Skin of body (tissue), 2 donors: ENCODE measurements around the gene DPH7. TPM values are rescaled to one million over a fixed set of nuclear protein-coding genes. Genes with fewer than 3 reads are reported as not detected.
"Not testable (repeated sequence)": the region's sequence is repeated elsewhere in the genome, so short reads cannot be mapped to it uniquely, and the experiment has no call there.

Experiments used
- DNase-seq: peaks from one replicate; lab custom pipeline; 2025; lab: John Stamatoyannopoulos, UW
- total RNA-seq: library from RNA; depleted of rRNA; stranded (reverse); fragments of >200 nt; gene quantifications from one replicate; pipeline ENCODE4 v1.2.3, GENCODE V29; 2014

The DPH7 gene
- total RNA-seq, 1 donor from 2014 or later: 25.1 TPM

GRCh38 chr9:137521405-137521985 is 57.2 kb downstream of the DPH7 start:
- DNase-seq: no peak

GRCh38 chr9:137520614-137521404 is 57.9 kb downstream of the DPH7 start:
- no peak for DNase-seq

GRCh38 chr9:137519553-137519952 is 59.2 kb downstream of the DPH7 start:
- DNase-seq: no peak

- not testable (repeated sequence) for DNase-seq
These were observed 59.9 kb downstream of the DPH7 start for GRCh38 chr9:137518661-137519459.

- no peak for DNase-seq
These were observed 62.4 kb downstream of the DPH7 start for GRCh38 chr9:137516144-137516917.

GRCh38 chr9:137515338-137515724 is 63.4 kb downstream of the DPH7 start:
- DNase-seq: no peak

GRCh38 chr9:137514691-137515337 is 63.9 kb downstream of the DPH7 start:
- DNase-seq: no peak

GRCh38 chr9:137513801-137514570 is 64.7 kb downstream of the DPH7 start:
- not testable (repeated sequence) for DNase-seq

GRCh38 chr9:137513136-137513535 is 65.6 kb downstream of the DPH7 start:
- DNase-seq: not testable (repeated sequence)

GRCh38 chr9:137511758-137512463 is 66.8 kb downstream of the DPH7 start:
- DNase-seq: no peak

GRCh38 chr9:137511126-137511525 is 67.6 kb downstream of the DPH7 start:
- DNase-seq: not testable (repeated sequence)

GRCh38 chr9:137509198-137509597 is 69.5 kb downstream of the DPH7 start:
- DNase-seq: no peak

- DNase-seq: peak; percentile 22
These were observed 72.0 kb downstream of the DPH7 start for GRCh38 chr9:137506702-137507171.

GRCh38 chr9:137506274-137506673 is 72.5 kb downstream of the DPH7 start:
- DNase-seq: no peak

- no peak for DNase-seq
These were observed 73.1 kb downstream of the DPH7 start for GRCh38 chr9:137505421-137506140.
